CD4-positive, alpha-beta T cell treated with Interleukin-21 for 1 hour (primary cell): ENCODE results near the gene KIF18A.

ENCODE experiments used
- DNase-seq: peaks from one replicate; pipeline ENCODE4 v3.0.0-alpha.2; 2020

KIF18A gene

GRCh38 chr11:28026634-28027290, 81.2 kb downstream of the KIF18A start:
- no peak for DNase-seq

- no peak for DNase-seq
Observed at GRCh38 chr11:28017816-28018215, 90.1 kb downstream of the KIF18A start.

- DNase-seq = no peak
Observed at GRCh38 chr11:28011813-28012212, 96.1 kb downstream of the KIF18A start.

DNA sequence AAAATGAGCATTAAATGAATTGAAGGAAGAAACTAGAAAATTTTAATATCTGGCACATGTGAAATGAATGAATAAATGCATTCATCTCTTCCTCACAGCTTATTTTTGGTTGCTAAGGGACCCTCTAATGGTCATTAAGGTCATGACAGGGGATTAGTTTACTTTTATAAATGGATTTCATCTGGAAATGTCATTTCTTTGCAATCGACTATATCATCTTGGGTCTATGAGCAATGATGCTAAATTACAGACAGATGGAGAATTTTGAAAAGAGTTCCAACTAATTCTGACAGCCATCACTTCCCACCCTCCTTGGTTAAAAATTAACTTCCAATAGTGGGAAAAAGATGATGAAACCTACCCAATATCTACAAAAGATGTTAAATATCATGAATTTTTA, 98.0 kb downstream of the KIF18A start:
- no peak for DNase-seq

DNA sequence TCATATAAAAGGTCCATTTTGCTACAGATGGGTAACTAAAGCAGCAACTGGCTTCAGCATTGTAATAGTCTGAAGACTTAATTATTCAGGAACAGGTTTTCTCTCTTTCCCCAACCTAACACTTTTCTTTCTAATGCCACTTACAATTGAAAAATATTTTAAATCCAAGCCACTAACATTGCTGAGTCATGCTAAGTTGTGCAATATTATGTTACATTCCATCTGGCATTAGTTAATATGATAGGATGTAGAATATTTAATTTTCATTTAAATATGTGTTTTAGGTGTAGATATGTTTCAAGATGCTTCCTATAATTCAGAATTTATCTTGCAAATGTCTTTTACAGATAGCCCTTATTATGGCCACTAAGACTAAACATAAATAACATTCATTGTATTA, 98.6 kb downstream of the KIF18A start:
- DNase-seq = no peak

- DNase-seq = no peak
Observed at GRCh38 chr11:28003615-28004014, 104.3 kb downstream of the KIF18A start.

GRCh38 chr11:27998552-27998951, 109.4 kb downstream of the KIF18A start:
- DNase-seq = no peak

GRCh38 chr11:27997344-27997743, 110.6 kb downstream of the KIF18A start:
- no peak for DNase-seq

DNA sequence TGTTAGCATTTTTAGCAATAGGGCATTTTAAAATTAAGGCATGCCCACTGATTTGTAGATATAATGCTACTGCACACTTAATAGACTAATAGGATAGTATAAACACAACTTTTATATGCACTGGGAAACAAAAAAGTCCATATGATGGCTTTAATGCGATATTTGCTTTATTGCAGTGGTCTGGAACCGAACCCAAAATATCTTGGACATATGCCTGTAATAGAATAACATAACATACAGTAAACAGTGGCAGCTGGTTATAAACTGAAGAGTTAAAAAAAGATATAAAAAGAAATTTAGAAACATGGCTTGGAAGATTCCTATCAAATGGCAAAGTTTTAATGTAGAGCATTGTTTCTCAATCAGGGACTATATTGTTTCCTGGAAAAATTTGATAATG, 111.9 kb downstream of the KIF18A start:
- DNase-seq = no peak

DNA sequence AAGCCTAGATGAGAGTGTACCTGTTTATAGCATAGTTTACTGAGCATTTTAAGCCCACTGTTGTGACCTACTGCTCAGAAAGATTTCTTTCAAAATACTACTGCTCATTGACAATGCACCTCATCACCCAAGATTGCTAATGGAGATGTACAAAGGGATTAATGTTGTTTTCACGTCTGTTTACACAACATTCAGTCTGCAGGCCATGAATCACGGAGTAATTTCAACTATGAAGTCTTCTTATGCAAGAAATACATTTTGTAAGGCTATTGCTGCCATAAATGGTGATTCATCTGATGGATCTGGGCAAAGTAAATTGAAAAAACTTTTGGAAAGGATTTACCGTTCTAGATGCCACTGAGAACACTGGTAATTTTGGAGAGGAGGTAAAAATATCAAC, 112.9 kb downstream of the KIF18A start:
- DNase-seq = no peak

DNA sequence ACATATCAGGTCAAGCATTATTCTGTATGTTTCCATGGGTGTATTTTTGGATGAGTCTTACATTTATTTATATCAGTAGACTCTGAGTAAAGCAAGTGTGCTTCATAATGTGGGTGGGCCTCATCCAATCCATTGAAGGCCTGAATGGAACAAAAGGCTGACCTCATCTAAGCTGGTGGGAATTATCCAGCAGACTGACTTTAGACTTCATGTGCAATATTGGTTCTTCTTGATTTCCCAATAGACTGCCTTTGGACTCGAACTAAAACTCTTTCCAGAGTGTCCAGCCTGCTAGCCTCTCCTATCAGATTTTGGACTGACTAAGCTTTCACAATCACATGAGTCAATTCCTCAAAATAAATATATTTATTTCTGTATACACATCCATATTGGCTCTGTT, 116.2 kb downstream of the KIF18A start:
- DNase-seq = no peak

DNA sequence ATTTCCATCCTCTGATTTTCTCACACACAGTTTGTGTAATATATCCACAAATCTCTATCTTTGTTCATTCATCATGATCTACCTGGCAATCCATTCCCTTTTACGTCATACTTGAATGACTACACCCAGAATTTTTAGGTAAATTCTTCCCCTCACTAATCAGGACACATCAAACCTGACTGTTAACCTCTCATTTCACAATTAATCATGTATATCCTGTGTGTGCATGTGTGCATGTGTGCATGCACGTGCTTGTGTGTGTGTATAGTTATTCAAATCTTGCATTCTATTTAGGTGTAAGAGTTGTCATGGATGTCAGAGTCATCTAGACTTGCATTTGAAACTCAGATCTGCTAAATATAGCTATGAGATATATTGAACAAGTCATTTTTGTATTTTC, 130.4 kb downstream of the KIF18A start:
- no peak for DNase-seq

DNA sequence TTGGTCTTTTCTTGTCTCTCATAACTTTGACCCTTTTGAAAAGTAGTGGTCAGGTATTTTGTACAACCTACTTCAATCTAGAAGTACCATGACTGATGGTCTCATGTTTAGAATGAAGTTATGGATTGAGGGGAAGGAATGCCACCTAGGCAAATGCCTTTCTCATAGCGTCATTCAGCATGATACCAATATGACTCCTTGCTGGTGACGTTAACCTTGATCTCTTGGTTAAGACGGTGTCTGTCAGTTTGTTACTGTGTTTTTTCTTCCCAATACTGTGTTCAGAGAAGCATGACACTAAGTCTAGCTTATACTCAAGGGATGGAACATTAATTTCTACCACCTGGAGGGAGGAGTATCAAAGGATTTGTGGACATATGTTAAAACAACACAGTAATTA, 130.9 kb downstream of the KIF18A start:
- DNase-seq = no peak

GRCh38 chr11:27976262-27976661, 131.7 kb downstream of the KIF18A start:
- no peak for DNase-seq

GRCh38 chr11:27973851-27974536, 134.0 kb downstream of the KIF18A start:
- DNase-seq = no peak

GRCh38 chr11:27972522-27973170, 135.3 kb downstream of the KIF18A start:
- no peak for DNase-seq

DNA sequence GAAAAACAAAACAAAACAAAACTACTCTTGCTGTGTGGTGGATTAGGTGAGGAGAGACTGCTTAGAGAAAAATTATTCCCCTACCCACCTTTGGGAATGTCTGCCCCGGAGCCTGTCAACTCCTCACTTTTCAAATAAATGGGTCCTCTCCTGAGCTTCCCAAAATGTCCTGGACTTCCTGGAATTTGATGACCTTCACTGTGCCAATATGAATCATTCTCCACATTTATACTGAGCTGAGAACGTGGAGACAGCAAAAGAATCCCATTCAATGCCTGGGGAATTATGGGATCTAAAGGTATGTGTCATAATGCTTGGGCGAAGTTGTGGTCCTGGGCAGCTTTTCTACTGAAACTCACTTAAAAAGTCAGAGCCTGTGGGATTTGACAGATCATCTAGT, 136.8 kb downstream of the KIF18A start:
- DNase-seq = no peak
